Natural killer cell treated with Interleukin-12 subunit alpha and Interleukin-12 subunit beta and Interleukin-15 and Interleukin-18, amount 100 ng/mL, for 72 hours (primary cell): ENCODE results near the gene STXBP4. TPM values are rescaled to one million over a fixed set of nuclear protein-coding genes. Genes with fewer than 3 reads are reported as not detected.

Experiments used
- ATAC-seq, 2 donors: fragments of 150-1000 bp; cut with Tn5 transposase in 1 of 2; sonication (Bioruptor Pico), chemical (Tn5 transposase) in 1 of 2; 2 replicates each; pipeline ENCODE4 v1.10.0; 2021
- DNase-seq: peaks from one replicate; pipeline ENCODE4 v3.0.0; 2022; ENCODE audit warnings: low spot score
- H3K27ac Mint-ChIP-seq, 2 donors: 1 replicate in 1 of 2; 2 replicates in 1 of 2; pipeline ENCODE4 v1.8.0; 2022; ENCODE audit warnings: mixed read lengths in 2 of 2, mild to moderate bottlenecking in 1 of 2, moderate library complexity in 1 of 2
- H3K27me3 Mint-ChIP-seq, 2 donors: 1 replicate in 1 of 2; 2 replicates in 1 of 2; pipeline ENCODE4 v1.8.0; 2022; ENCODE audit warnings: mixed read lengths in 2 of 2
- H3K36me3 Mint-ChIP-seq: one replicate; pipeline ENCODE4 v1.8.0; 2022; ENCODE audit warnings: mixed read lengths
- H3K4me1 Mint-ChIP-seq, 2 donors: 1 replicate in 1 of 2; 2 replicates in 1 of 2; pipeline ENCODE4 v1.8.0; 2022; ENCODE audit warnings: low read depth in 2 of 2, mixed read lengths in 2 of 2, mild to moderate bottlenecking in 1 of 2
- H3K4me3 Mint-ChIP-seq: one replicate; pipeline ENCODE4 v1.8.0; 2022; ENCODE audit warnings: mixed read lengths
- H3K9me3 Mint-ChIP-seq: 2 replicates; pipeline ENCODE4 v1.8.0; 2022; ENCODE audit warnings: mixed read lengths
- total RNA-seq, 2 donors: library from RNA; stranded (reverse); gene quantifications; one replicate each; pipeline ENCODE4 v1.2.3, GENCODE V29; 2022

Gene STXBP4
- total RNA-seq, 2 donors from 2014 or later = 8.5 to 12.6 TPM

GRCh38 chr17:54977744-54978143, 9.2 kb downstream of the STXBP4 start:
- H3K36me3 Mint-ChIP-seq = peaks cover 4% of the 10 kb centered on the region
- H3K4me1 Mint-ChIP-seq = peaks cover under 1 to 8% of the 10 kb centered on the region in 2 donors
- no peak overlapping the region for H3K27ac Mint-ChIP-seq
- H3K4me3 Mint-ChIP-seq = no peak overlapping the region
- no peaks in the 10 kb centered on the region for H3K27me3 Mint-ChIP-seq
- DNase-seq (no peak), ATAC-seq (no peak)
- no peaks in the 10 kb centered on the region for H3K9me3 Mint-ChIP-seq

DNA sequence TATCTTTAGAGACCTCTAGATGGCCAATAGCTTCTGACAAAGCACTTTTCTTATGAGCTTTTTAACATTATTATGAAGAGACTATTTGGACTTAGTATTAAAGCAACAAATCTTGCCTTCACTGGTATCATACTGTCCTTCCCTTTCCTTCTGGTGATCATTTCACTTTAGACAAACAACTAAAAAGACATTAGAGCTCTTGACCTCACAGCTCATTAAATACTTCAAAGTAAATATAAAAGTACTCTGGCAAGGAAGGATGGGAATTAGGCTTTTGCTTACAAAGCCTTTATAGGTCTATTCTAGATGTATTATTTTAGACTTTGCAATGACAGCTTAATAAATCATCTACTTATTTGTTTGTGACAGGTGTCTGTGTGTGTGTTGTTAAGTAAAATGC, 11.1 kb downstream of the STXBP4 start:
- H3K4me3 Mint-ChIP-seq = no peak overlapping the region
- peaks cover 0 to 8% of the 10 kb centered on the region in 2 donors for H3K4me1 Mint-ChIP-seq
- DNase-seq = no peak
- no peaks in the 10 kb centered on the region for H3K27me3 Mint-ChIP-seq
- H3K9me3 Mint-ChIP-seq = no peaks in the 10 kb centered on the region
- ATAC-seq = no peak
- H3K27ac Mint-ChIP-seq = no peak overlapping the region
- H3K36me3 Mint-ChIP-seq = peaks cover 4% of the 10 kb centered on the region

GRCh38 chr17:54980375-54980774, 11.8 kb downstream of the STXBP4 start:
- Mint-ChIP-seq H3K27ac (no peak overlapping the region), H3K4me3 (no peak overlapping the region), H3K27me3 (no peaks in the 10 kb centered on the region), H3K4me1 (peaks cover 0 to 8% of the 10 kb centered on the region in 2 donors), H3K36me3 (peaks cover 4% of the 10 kb centered on the region), H3K9me3 (no peaks in the 10 kb centered on the region)
- ATAC-seq = no peak
- DNase-seq = no peak

GRCh38 chr17:54982399-54982798, 13.8 kb downstream of the STXBP4 start:
- no peak for DNase-seq
- peaks cover 4% of the 10 kb centered on the region for H3K36me3 Mint-ChIP-seq
- no peak overlapping the region for H3K4me3 Mint-ChIP-seq
- no peaks in the 10 kb centered on the region for H3K9me3 Mint-ChIP-seq
- H3K27me3 Mint-ChIP-seq = no peaks in the 10 kb centered on the region
- no peak overlapping the region for H3K27ac Mint-ChIP-seq
- peaks cover 0 to 8% of the 10 kb centered on the region in 2 donors for H3K4me1 Mint-ChIP-seq
- ATAC-seq = no peak

DNA sequence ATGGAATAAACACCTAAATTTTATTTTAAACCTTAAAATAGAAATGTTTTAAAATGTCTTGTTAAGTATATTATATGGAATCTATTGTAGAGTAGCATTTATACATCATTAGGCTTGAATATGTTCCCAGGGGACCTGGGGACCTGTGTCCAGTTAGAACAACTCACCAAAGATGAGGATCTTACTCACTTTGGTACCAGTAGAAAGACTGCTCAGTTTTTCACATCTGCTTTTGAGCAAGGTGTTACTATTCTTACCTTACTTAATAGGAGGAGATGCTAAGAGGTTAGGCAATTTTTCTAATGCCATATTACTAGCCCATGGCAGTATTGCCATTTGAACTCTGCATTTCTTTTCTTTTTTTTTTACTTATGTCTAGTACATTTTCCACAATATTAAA, 14.7 kb downstream of the STXBP4 start:
- no peak for DNase-seq
- Mint-ChIP-seq H3K4me3 (no peak overlapping the region), H3K27me3 (no peaks in the 10 kb centered on the region), H3K9me3 (no peaks in the 10 kb centered on the region), H3K36me3 (peaks cover 4% of the 10 kb centered on the region), H3K27ac (no peak overlapping the region), H3K4me1 (peaks cover 0 to 8% of the 10 kb centered on the region in 2 donors)
- no peak for ATAC-seq

DNA sequence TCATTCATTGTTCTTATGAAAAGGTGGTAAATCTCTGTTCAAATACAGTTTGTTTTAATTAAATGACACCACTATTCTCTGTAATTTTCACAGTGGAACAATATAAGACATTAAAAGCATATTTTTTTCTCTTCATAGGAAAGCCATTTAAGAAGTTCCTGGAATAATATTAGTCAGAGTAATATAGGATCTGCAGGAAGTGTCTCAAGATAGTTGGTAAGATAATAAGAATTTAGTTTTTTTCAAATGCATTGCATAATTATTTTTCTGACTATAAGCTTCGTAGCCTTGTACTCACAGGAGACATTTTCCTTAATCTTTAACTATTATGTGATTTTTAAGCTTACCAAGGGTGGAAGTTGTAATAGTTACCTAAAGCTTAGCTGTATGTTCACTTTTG, 16.9 kb downstream of the STXBP4 start:
- Mint-ChIP-seq H3K4me1 (no peaks in the 10 kb centered on the region), H3K27me3 (no peaks in the 10 kb centered on the region), H3K4me3 (no peak overlapping the region), H3K27ac (no peak overlapping the region), H3K9me3 (no peaks in the 10 kb centered on the region), H3K36me3 (no peaks in the 10 kb centered on the region)
- no peak for DNase-seq
- no peak for ATAC-seq

DNA sequence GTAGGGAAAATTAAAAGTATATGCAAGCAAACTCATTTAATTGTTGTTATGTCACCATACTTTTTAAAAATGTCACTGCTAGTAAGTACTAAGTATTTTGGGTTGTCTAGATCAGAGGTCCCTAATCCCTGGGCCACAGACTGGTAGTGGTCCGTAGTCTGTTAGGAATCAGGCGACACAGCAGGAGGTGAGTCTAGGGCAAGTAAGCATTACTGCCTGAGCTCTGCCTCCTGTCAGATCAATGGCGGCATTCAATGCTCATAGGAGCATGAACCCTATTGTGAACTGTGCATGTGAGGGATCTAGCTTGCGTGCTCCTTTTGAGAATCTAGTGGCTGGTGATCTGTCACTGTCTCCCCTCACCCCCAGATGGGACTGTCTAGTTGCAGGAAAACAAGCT, 21.6 kb downstream of the STXBP4 start:
- DNase-seq (no peak), ATAC-seq (no peak)
- H3K27ac Mint-ChIP-seq = no peak overlapping the region
- H3K4me3 Mint-ChIP-seq = no peak overlapping the region
- no peaks in the 10 kb centered on the region for H3K9me3 Mint-ChIP-seq
- H3K4me1 Mint-ChIP-seq = no peaks in the 10 kb centered on the region
- no peaks in the 10 kb centered on the region for H3K36me3 Mint-ChIP-seq
- H3K27me3 Mint-ChIP-seq = no peaks in the 10 kb centered on the region

DNA sequence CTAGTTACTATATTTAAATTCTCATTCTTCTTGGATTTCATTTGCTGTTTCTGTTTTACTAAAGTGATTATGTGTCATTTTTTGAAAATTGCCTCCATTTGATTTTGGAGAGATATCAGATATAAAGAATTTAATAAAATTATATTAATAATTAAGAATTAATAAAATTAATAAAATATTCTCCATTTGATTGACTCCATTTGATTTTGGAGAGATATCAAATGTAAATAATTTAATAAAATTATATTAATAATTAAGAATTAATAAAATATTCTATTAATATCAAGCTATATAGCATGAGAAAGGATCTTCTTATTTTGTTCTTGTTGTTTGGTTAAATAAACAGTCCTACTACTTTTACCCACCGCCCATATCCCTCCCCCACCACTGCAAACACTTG, 23.0 kb downstream of the STXBP4 start:
- no peaks in the 10 kb centered on the region for H3K4me1 Mint-ChIP-seq
- no peak overlapping the region for H3K4me3 Mint-ChIP-seq
- no peaks in the 10 kb centered on the region for H3K36me3 Mint-ChIP-seq
- H3K27me3 Mint-ChIP-seq = no peaks in the 10 kb centered on the region
- ATAC-seq (no peak), DNase-seq (no peak)
- H3K9me3 Mint-ChIP-seq = no peaks in the 10 kb centered on the region
- no peak overlapping the region for H3K27ac Mint-ChIP-seq

GRCh38 chr17:54992797-54993639, 24.5 kb downstream of the STXBP4 start:
- Mint-ChIP-seq H3K4me1 (no peaks in the 10 kb centered on the region), H3K27ac (no peak overlapping the region), H3K9me3 (no peaks in the 10 kb centered on the region), H3K4me3 (no peak overlapping the region), H3K36me3 (no peaks in the 10 kb centered on the region), H3K27me3 (no peaks in the 10 kb centered on the region)
- ATAC-seq = no peak
- no peak for DNase-seq

DNA sequence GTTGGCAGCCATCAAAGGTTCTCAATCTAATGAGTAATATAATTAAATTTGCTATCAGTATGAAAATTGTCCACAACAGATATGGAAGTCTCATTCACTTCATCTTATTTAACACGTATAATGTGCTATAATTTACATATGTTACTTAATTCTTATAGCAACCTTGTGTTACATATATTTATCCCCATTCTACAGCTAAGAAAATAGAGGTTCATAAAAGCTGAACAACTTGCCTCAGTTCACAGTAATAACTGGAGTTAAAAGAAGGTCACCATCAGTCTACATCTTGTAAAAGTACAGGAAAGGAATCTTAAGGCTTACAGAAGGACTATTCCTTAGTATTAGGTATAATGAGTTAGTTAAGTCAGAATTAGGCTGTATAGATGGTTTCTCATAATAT, 27.9 kb downstream of the STXBP4 start:
- no peak overlapping the region for H3K27ac Mint-ChIP-seq
- no peaks in the 10 kb centered on the region for H3K36me3 Mint-ChIP-seq
- no peaks in the 10 kb centered on the region for H3K9me3 Mint-ChIP-seq
- H3K4me3 Mint-ChIP-seq = no peak overlapping the region
- ATAC-seq = no peak
- no peaks in the 10 kb centered on the region for H3K27me3 Mint-ChIP-seq
- no peaks in the 10 kb centered on the region for H3K4me1 Mint-ChIP-seq
- no peak for DNase-seq

- ATAC-seq = no peak
- Mint-ChIP-seq H3K9me3 (no peaks in the 10 kb centered on the region), H3K4me3 (no peak overlapping the region), H3K27ac (no peak overlapping the region), H3K4me1 (no peaks in the 10 kb centered on the region), H3K27me3 (no peaks in the 10 kb centered on the region), H3K36me3 (no peaks in the 10 kb centered on the region)
- no peak for DNase-seq
Observed at GRCh38 chr17:55002458-55002857, 33.9 kb downstream of the STXBP4 start.

DNA sequence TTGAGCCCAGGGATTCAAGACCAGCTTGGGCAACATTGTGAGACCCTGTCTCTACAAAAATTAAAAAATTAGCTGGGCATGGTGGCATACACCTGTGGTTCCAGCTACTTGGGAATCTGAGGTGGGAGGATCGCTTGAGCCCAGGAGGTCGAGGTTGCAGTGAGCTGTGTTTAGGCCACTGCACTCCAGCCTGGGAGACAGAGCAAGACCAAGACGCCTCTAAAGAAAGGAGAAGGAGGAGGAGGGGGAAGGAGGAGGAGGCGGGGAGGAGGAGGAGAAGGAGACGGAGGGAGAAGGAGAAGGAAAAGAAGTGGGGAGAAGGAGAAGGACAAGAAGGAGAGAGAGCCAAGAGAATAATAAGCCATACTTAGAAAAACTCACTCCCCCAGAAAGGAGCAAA, 35.9 kb downstream of the STXBP4 start:
- ATAC-seq (no peak), DNase-seq (no peak)
- no peak overlapping the region for H3K27ac Mint-ChIP-seq
- H3K36me3 Mint-ChIP-seq = no peaks in the 10 kb centered on the region
- H3K9me3 Mint-ChIP-seq = no peaks in the 10 kb centered on the region
- no peaks in the 10 kb centered on the region for H3K4me1 Mint-ChIP-seq
- H3K4me3 Mint-ChIP-seq = no peak overlapping the region
- H3K27me3 Mint-ChIP-seq = no peaks in the 10 kb centered on the region

DNA sequence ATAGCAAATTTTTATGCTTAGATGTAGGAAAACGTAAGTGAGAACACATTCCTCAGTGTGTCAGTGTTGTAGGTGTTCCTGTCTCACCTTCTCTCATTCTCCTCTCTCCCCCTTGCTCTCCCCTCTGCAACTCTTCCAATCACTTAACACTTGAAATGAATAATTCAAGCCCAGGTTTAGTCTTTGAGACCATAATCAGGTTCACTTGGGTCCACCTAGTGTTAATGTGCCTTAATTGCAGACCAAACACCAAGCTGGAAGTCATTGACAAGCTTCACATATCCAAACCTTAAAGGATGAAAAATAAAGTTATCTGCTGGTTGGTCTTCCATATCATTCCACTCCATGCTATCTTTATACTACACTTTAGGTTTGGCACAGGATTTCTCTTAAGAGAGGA, 37.0 kb downstream of the STXBP4 start:
- H3K4me3 Mint-ChIP-seq = no peak overlapping the region
- no peaks in the 10 kb centered on the region for H3K4me1 Mint-ChIP-seq
- no peaks in the 10 kb centered on the region for H3K9me3 Mint-ChIP-seq
- DNase-seq (no peak), ATAC-seq (no peak)
- no peak overlapping the region for H3K27ac Mint-ChIP-seq
- H3K27me3 Mint-ChIP-seq = no peaks in the 10 kb centered on the region
- no peaks in the 10 kb centered on the region for H3K36me3 Mint-ChIP-seq

DNA sequence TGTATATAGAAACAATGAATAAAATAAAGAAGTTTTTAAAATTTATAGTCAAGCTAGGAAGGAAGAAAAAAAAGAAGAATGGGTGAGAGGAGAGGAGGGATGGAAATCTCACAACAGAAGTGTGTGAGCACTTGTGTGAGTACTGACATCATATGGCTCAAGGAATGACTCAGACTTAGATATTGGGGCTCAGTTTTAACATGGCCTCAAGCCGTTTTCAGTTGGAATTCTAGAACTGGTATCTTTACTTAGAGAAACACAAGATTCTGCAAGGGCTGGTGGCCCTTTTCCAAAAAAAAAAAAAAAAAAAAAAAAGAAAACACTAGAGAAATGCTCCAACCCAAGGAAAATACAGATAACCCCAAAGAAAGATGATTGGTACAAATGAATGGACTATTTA, 55.1 kb downstream of the STXBP4 start:
- ATAC-seq (no peak), DNase-seq (no peak)
- H3K36me3 Mint-ChIP-seq = no peaks in the 10 kb centered on the region
- no peak overlapping the region for H3K4me3 Mint-ChIP-seq
- no peak overlapping the region for H3K27ac Mint-ChIP-seq
- no peaks in the 10 kb centered on the region for H3K9me3 Mint-ChIP-seq
- H3K4me1 Mint-ChIP-seq = no peaks in the 10 kb centered on the region
- H3K27me3 Mint-ChIP-seq = no peaks in the 10 kb centered on the region

DNA sequence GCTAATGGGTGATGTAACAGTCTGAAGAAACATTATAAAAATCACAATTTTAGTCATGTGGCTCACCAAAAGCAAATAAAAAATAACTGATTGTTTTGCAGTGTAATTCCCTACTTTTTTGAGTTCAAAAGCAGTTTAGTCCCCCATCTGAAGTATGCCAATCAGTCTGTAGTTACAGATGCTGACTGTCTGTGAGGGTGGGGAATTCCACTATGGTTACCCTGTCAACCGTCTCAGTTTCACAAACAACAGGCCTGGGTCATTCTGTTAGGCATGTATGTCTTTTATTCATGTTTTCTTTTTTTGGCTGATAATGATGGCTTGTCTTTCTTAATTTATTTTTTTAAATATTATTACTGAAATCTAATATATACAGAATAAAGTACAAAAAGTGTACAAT, 69.3 kb downstream of the STXBP4 start:
- ATAC-seq (peak in 1 of 2 donors; percentile 67), DNase-seq (no peak)
- H3K27ac Mint-ChIP-seq = no peak overlapping the region
- no peaks in the 10 kb centered on the region for H3K27me3 Mint-ChIP-seq
- no peak overlapping the region for H3K4me3 Mint-ChIP-seq
- H3K9me3 Mint-ChIP-seq = no peaks in the 10 kb centered on the region
- peaks cover 2% of the 10 kb centered on the region for H3K36me3 Mint-ChIP-seq
- no peaks in the 10 kb centered on the region for H3K4me1 Mint-ChIP-seq
